HG03378 (cell line): Measurements from ENCODE around the gene PLPPR4.

Source experiments
- ATAC-seq: cut with Tn5 transposase; IDR thresholded peaks from one replicate; pipeline ENCODE4 v1.9.1; 2021; ENCODE audit warnings: mild to moderate bottlenecking, moderate library complexity; ENCODE audit not compliant: unreplicated experiment

Gene PLPPR4

GRCh38 chr1:99347041-99347684, 82.9 kb downstream of the PLPPR4 start:
- ATAC-seq, result no peak

- ATAC-seq, result no peak
Measured at GRCh38 chr1:99348397-99349132, 84.3 kb downstream of the PLPPR4 start.

DNA sequence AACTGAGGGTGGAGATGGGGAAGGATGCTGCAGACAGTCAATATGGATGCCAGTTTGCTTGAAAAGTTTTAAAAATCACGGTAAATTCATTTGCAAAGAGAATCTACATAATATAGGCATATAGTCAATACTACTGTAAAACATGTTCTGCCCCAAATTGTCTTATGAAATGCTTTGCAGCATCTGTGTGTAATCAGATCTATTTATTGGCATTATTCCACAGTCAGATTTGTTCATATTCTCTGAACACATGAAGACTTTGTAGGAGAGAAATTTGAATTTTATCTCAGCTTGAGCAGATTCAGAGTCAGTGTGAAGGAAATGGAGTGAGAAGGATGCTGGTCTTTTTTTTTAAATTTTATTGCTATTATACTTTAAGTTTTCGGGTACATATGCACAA, 88.5 kb downstream of the PLPPR4 start:
- ATAC-seq, result no peak

GRCh38 chr1:99358770-99359169, 94.5 kb downstream of the PLPPR4 start:
- no peak for ATAC-seq
